ENCODE data around the gene MVB12B.

- TF ChIP-seq, protein P1, sequence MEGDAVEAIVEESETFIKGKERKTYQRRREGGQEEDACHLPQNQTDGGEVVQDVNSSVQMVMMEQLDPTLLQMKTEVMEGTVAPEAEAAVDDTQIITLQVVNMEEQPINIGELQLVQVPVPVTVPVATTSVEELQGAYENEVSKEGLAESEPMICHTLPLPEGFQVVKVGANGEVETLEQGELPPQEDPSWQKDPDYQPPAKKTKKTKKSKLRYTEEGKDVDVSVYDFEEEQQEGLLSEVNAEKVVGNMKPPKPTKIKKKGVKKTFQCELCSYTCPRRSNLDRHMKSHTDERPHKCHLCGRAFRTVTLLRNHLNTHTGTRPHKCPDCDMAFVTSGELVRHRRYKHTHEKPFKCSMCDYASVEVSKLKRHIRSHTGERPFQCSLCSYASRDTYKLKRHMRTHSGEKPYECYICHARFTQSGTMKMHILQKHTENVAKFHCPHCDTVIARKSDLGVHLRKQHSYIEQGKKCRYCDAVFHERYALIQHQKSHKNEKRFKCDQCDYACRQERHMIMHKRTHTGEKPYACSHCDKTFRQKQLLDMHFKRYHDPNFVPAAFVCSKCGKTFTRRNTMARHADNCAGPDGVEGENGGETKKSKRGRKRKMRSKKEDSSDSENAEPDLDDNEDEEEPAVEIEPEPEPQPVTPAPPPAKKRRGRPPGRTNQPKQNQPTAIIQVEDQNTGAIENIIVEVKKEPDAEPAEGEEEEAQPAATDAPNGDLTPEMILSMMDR (IDR thresholded peaks at IDR 0.05; ENCODE audit: insufficient read depth, low read length, poor library complexity, severe bottlenecking) = no peak
- no peak for TF ChIP-seq EZH2phosphoT487 (conservative IDR thresholded peaks at IDR 0.05; ENCODE audit: low read length)
Measured at GRCh38 chr9:126354887-126355770, 28.5 kb downstream of the MVB12B start.

All from SU-DHL-6 (cell line).